ENCODE results near the gene GRID1.

Gene GRID1

GRCh38 chr10:85641479-85642009, 725.1 kb downstream of the GRID1 start:
- H3K27ac ChIP-seq (ENCODE audit: low read length), result no peak overlapping the region
- no peaks in the 10 kb centered on the region for H3F3A ChIP-seq (ENCODE audit: insufficient read depth, low read length)
- no peaks in the 10 kb centered on the region for H3K4me1 ChIP-seq (ENCODE audit: low read length)
- no peak overlapping the region for H3K4me3 ChIP-seq (ENCODE audit: low read length)
- DNase-seq, result no peak
- no peaks in the 10 kb centered on the region for H3K79me2 ChIP-seq (ENCODE audit: low read length)
- no peaks in the 10 kb centered on the region for H3K27me3 ChIP-seq (replicated peaks; ENCODE audit: insufficient read depth, low read length)
- no peak overlapping the region for H3K4me2 ChIP-seq (ENCODE audit: low read depth, low read length)
- H3K9ac ChIP-seq (ENCODE audit: low read length), result no peak overlapping the region
- no peaks in the 10 kb centered on the region for H3K9me3 ChIP-seq (replicated peaks; ENCODE audit: insufficient read depth, low read length)
- no peaks in the 10 kb centered on the region for H3K9me2 ChIP-seq (replicated peaks; ENCODE audit: insufficient read depth, low read length)
- H3K36me3 ChIP-seq (replicated peaks; ENCODE audit: insufficient read depth, low read length), result no peaks in the 10 kb centered on the region
- TF ChIP-seq EZH2 (optimal IDR thresholded peaks at IDR 0.05; ENCODE audit: low read depth, low read length) (no peak), EZH2phosphoT487 (IDR thresholded peaks at IDR 0.05; ENCODE audit: low read length) (no peak), CTCF (IDR thresholded peaks at IDR 0.05; ENCODE audit: low read length) (no peak)
- no peaks in the 10 kb centered on the region for H4K20me1 ChIP-seq (ENCODE audit: insufficient read depth, low read length)
- no peak overlapping the region for H2AFZ ChIP-seq (ENCODE audit: low read length)

- no peaks in the 10 kb centered on the region for H3K9me3 ChIP-seq (replicated peaks; ENCODE audit: insufficient read depth, low read length)
- H3K9me2 ChIP-seq (replicated peaks; ENCODE audit: insufficient read depth, low read length), result no peaks in the 10 kb centered on the region
- H3K9ac ChIP-seq (ENCODE audit: low read length), result no peak overlapping the region
- no peak for DNase-seq
- H3K4me2 ChIP-seq (ENCODE audit: low read depth, low read length), result no peak overlapping the region
- no peak overlapping the region for H3K27ac ChIP-seq (ENCODE audit: low read length)
- H3K4me1 ChIP-seq (ENCODE audit: low read length), result no peaks in the 10 kb centered on the region
- no peaks in the 10 kb centered on the region for H3K27me3 ChIP-seq (replicated peaks; ENCODE audit: insufficient read depth, low read length)
- no peak overlapping the region for H2AFZ ChIP-seq (ENCODE audit: low read length)
- no peaks in the 10 kb centered on the region for H3K79me2 ChIP-seq (ENCODE audit: low read length)
- TF ChIP-seq EZH2phosphoT487 (IDR thresholded peaks at IDR 0.05; ENCODE audit: low read length) (no peak), EZH2 (optimal IDR thresholded peaks at IDR 0.05; ENCODE audit: low read depth, low read length) (no peak), CTCF (IDR thresholded peaks at IDR 0.05; ENCODE audit: low read length) (no peak)
- no peak overlapping the region for H3K4me3 ChIP-seq (ENCODE audit: low read length)
- H3K36me3 ChIP-seq (replicated peaks; ENCODE audit: insufficient read depth, low read length), result no peaks in the 10 kb centered on the region
- no peaks in the 10 kb centered on the region for H3F3A ChIP-seq (ENCODE audit: insufficient read depth, low read length)
- H4K20me1 ChIP-seq (ENCODE audit: insufficient read depth, low read length), result no peaks in the 10 kb centered on the region
These were observed 727.8 kb downstream of the GRID1 start for GRCh38 chr10:85638797-85639196.

GRCh38 chr10:85635650-85636049, 730.9 kb downstream of the GRID1 start:
- Histone ChIP-seq H4K20me1 (ENCODE audit: insufficient read depth, low read length) (no peaks in the 10 kb centered on the region), H3K4me3 (ENCODE audit: low read length) (no peak overlapping the region), H3K4me1 (ENCODE audit: low read length) (no peaks in the 10 kb centered on the region), H3K27me3 (replicated peaks; ENCODE audit: insufficient read depth, low read length) (no peaks in the 10 kb centered on the region), H3K27ac (ENCODE audit: low read length) (no peak overlapping the region), H3K79me2 (ENCODE audit: low read length) (no peaks in the 10 kb centered on the region), H3K36me3 (replicated peaks; ENCODE audit: insufficient read depth, low read length) (no peaks in the 10 kb centered on the region), H3K9me3 (replicated peaks; ENCODE audit: insufficient read depth, low read length) (no peaks in the 10 kb centered on the region), H3F3A (ENCODE audit: insufficient read depth, low read length) (no peaks in the 10 kb centered on the region), H2AFZ (ENCODE audit: low read length) (no peak overlapping the region), H3K4me2 (ENCODE audit: low read depth, low read length) (no peak overlapping the region), H3K9ac (ENCODE audit: low read length) (no peak overlapping the region), H3K9me2 (replicated peaks; ENCODE audit: insufficient read depth, low read length) (no peaks in the 10 kb centered on the region)
- no peak for TF ChIP-seq CTCF (IDR thresholded peaks at IDR 0.05; ENCODE audit: low read length)
- no peak for TF ChIP-seq EZH2phosphoT487 (IDR thresholded peaks at IDR 0.05; ENCODE audit: low read length)
- no peak for TF ChIP-seq EZH2 (optimal IDR thresholded peaks at IDR 0.05; ENCODE audit: low read depth, low read length)
- no peak for DNase-seq
